Stimulated activated CD8-positive, alpha-beta memory T cell treated with anti-CD3 and anti-CD28 coated beads, Interleukin-7, amount 100 ng/mL, for 48 hours (primary cell): ENCODE results near the gene HOXB2.
"Not testable (repeated sequence)": the region's sequence is repeated elsewhere in the genome, so short reads cannot be mapped to it uniquely, and the experiment has no call there.

ENCODE experiments used
- DNase-seq, 2 donors: peaks; one replicate each; pipeline ENCODE4 v3.0.0-alpha.2; 2020; ENCODE audit warnings: low read depth in 1 of 2; ENCODE audit errors: extremely low read depth in 1 of 2

Gene HOXB2

GRCh38 chr17:48517478-48517877 lies 27.4 kb downstream of the HOXB2 start:
- no peak for DNase-seq

GRCh38 chr17:48515925-48516900 lies 28.7 kb downstream of the HOXB2 start:
- no peak for DNase-seq

GRCh38 chr17:48514477-48514876 lies 30.4 kb downstream of the HOXB2 start:
- no peak for DNase-seq

- no peak for DNase-seq
Measured at GRCh38 chr17:48513666-48514455, 31.0 kb downstream of the HOXB2 start.

GRCh38 chr17:48513097-48513496 lies 31.8 kb downstream of the HOXB2 start:
- DNase-seq: no peak

GRCh38 chr17:48510761-48511604 lies 33.9 kb downstream of the HOXB2 start:
- DNase-seq: no peak

- DNase-seq: no peak
Measured at GRCh38 chr17:48510381-48510760, 34.5 kb downstream of the HOXB2 start.

GRCh38 chr17:48509708-48510107 lies 35.2 kb downstream of the HOXB2 start:
- DNase-seq: not testable (repeated sequence)

GRCh38 chr17:48506246-48506645 lies 38.7 kb downstream of the HOXB2 start:
- DNase-seq: no peak

GRCh38 chr17:48505788-48506187 lies 39.1 kb downstream of the HOXB2 start:
- DNase-seq: no peak

GRCh38 chr17:48504953-48505352 lies 40.0 kb downstream of the HOXB2 start:
- DNase-seq: no peak

- DNase-seq: no peak
Measured at GRCh38 chr17:48503747-48504146, 41.2 kb downstream of the HOXB2 start.

GRCh38 chr17:48502901-48503300 lies 42.0 kb downstream of the HOXB2 start:
- no peak for DNase-seq

- DNase-seq: no peak
Measured at GRCh38 chr17:48502312-48502711, 42.6 kb downstream of the HOXB2 start.

GRCh38 chr17:48500435-48501426 lies 44.2 kb downstream of the HOXB2 start:
- no peak for DNase-seq

GRCh38 chr17:48499735-48500434 lies 45.0 kb downstream of the HOXB2 start:
- no peak for DNase-seq

GRCh38 chr17:48499248-48499647 lies 45.7 kb downstream of the HOXB2 start:
- DNase-seq: no peak

GRCh38 chr17:48498164-48498850 lies 46.6 kb downstream of the HOXB2 start:
- DNase-seq: no peak

- no peak for DNase-seq
Measured at GRCh38 chr17:48497103-48497502, 47.8 kb downstream of the HOXB2 start.
